GM12878 (cell line): ENCODE data around the gene SMAP1. TPM values are rescaled to one million over a fixed set of nuclear protein-coding genes. Genes with fewer than 3 reads are reported as not detected.

ENCODE experiments used
- ATAC-seq: fragments of 200-7000 bp; cut with Tn5 transposase; 3 replicates; pipeline ENCODE4 v1.9.1; 2020; ENCODE audit warnings: mild to moderate bottlenecking, moderate library complexity
- BruUV-seq: library from RNA; stranded (reverse); fragments of 400-500 nt; replicated peaks from 2 replicates; lab custom pipeline; 2021; lab: Mats Ljungman, UMichigan
- CTCF ChIA-PET: fragments of 300-600 bp; sonication (Branson Sonifier 250); formaldehyde crosslinking; extraction: SDS; loops from one replicate; lab custom pipeline; 2021; ENCODE audit warnings: inconsistent platforms; lab: Yijun Ruan, JAX
- POLR2A ChIA-PET: fragments of 350-600 bp; formaldehyde crosslinking; extraction: SDS; loops from one replicate; lab custom pipeline; 2021; ENCODE audit warnings: inconsistent platforms; lab: Charles Lee
- RAD21 ChIA-PET: fragments of 300-600 bp; sonication (Branson Sonifier 250); formaldehyde crosslinking; loops from one replicate; lab custom pipeline; 2023; ENCODE audit warnings: antibody characterized with exemption; ENCODE audit not compliant: unreplicated experiment; lab: Charles Lee
- SMC1A ChIA-PET: fragments of 300-600 bp; sonication (Branson Sonifier 250); formaldehyde crosslinking; loops from one replicate; lab custom pipeline; 2023; ENCODE audit not compliant: unreplicated experiment, uncharacterized antibody; lab: Charles Lee
- DNase-seq: peaks from one replicate; pipeline ENCODE4 v3.0.0-alpha.2; 2011; ENCODE audit warnings: low read depth, low spot score
- FAIRE-seq: peaks from 3 replicates; lab custom pipeline; 2011; peaks lifted over from hg19 to GRCh38; lab: Jason Lieb, UNC
- H2AFZ ChIP-seq: 2 replicates; pipeline ENCODE4 v1.6.0; 2011; ENCODE audit warnings: low read depth, low read length, control low read depth; ENCODE audit not compliant: control insufficient read depth
- H3K27ac ChIP-seq: 2 replicates; pipeline ENCODE4 v1.5.1; 2011; ENCODE audit warnings: control low read depth; ENCODE audit not compliant: control insufficient read depth, insufficient read depth
- H3K27me3 ChIP-seq, 2 experiments: replicated peaks in 1 of 2; 2 replicates each; pipeline versions ENCODE4 v1.6.0 to v1.6.1; 2011; ENCODE audit warnings: low read length in 1 of 2; ENCODE audit not compliant: control insufficient read depth in 2 of 2, insufficient read depth in 2 of 2
- H3K36me3 ChIP-seq, 2 experiments: 2 replicates each; pipeline ENCODE4 v1.5.1; 2011; ENCODE audit warnings: low read length in 1 of 2; ENCODE audit not compliant: control insufficient read depth in 2 of 2, insufficient read depth in 2 of 2
- H3K4me1 ChIP-seq: 2 replicates; pipeline ENCODE4 v1.6.1; 2011; ENCODE audit warnings: mild to moderate bottlenecking, low read length, moderate library complexity, mixed read lengths; ENCODE audit not compliant: control insufficient read depth, insufficient read depth
- H3K4me2 ChIP-seq: 2 replicates; pipeline ENCODE4 v1.6.0; 2011; ENCODE audit warnings: control low read depth; ENCODE audit not compliant: control insufficient read depth, insufficient read depth
- H3K4me3 ChIP-seq: fragments of 200-600 bp; sonication (generic); 2 replicates; pipeline ENCODE4 v1.5.1; 2016
- H3K79me2 ChIP-seq: 2 replicates; pipeline ENCODE4 v1.6.0; 2011; ENCODE audit warnings: low read length; ENCODE audit not compliant: control insufficient read depth, insufficient read depth
- H3K9ac ChIP-seq: 2 replicates; pipeline ENCODE4 v1.8.0; 2011; ENCODE audit warnings: low read length, control low read depth, mixed read lengths; ENCODE audit not compliant: control insufficient read depth, insufficient read depth
- H3K9me3 ChIP-seq: replicated peaks from 3 replicates; pipeline ENCODE4 v1.5.1; 2011; ENCODE audit warnings: mild to moderate bottlenecking, low read length; ENCODE audit not compliant: control insufficient read depth, insufficient read depth
- H4K20me1 ChIP-seq: 2 replicates; pipeline ENCODE4 v1.6.0; 2011; ENCODE audit not compliant: control insufficient read depth, insufficient read depth
- BRCA1 ChIP-seq: IDR thresholded peaks from 2 replicates; pipeline ENCODE4 v1.6.1; 2011; ENCODE audit warnings: low read depth, low read length, improper control_type of control experiment
- CREB1 ChIP-seq: IDR thresholded peaks from 2 replicates; pipeline ENCODE4 v1.6.1; 2012; ENCODE audit warnings: low read depth, mild to moderate bottlenecking, inconsistent platforms
- FOXK2 ChIP-seq: fragments of 450-650 bp; IDR thresholded peaks from 2 replicates; pipeline ENCODE4 v1.6.1; 2017; ENCODE audit warnings: mild to moderate bottlenecking, moderate library complexity
- PBX3 ChIP-seq: IDR thresholded peaks from 2 replicates; pipeline ENCODE4 v1.6.1; 2011; ENCODE audit warnings: mild to moderate bottlenecking, low read depth, low read length, moderate library complexity; ENCODE audit not compliant: insufficient replicate concordance
- POLR2AphosphoS5 ChIP-seq: IDR thresholded peaks from 2 replicates; pipeline ENCODE4 v1.6.1; 2011; ENCODE audit warnings: mild to moderate bottlenecking, low read length, inconsistent platforms
- SP1 ChIP-seq: IDR thresholded peaks from one replicate; pipeline ENCODE4 v1.6.1; 2011; ENCODE audit warnings: low read depth, low read length
- SUZ12 ChIP-seq: fragments of 200-600 bp; sonication (generic); IDR thresholded peaks from one replicate; pipeline ENCODE4 v1.6.1; 2018; ENCODE audit warnings: antibody characterized with exemption, mild to moderate bottlenecking; ENCODE audit not compliant: unreplicated experiment
- ZNF384 ChIP-seq: IDR thresholded peaks from 2 replicates; pipeline ENCODE4 v1.6.1; 2012; ENCODE audit warnings: low read depth, mild to moderate bottlenecking, low read length, improper control_type of control experiment, borderline replicate concordance
- ZZZ3 ChIP-seq: IDR thresholded peaks from 2 replicates; pipeline ENCODE4 v1.6.1; 2011; ENCODE audit warnings: low read depth; ENCODE audit not compliant: control insufficient read depth, insufficient read length
- WGBS: methylation state at CpG from one replicate; pipeline ENCODE4 v1.1.6; 2016; ENCODE audit warnings: low lambda C conversion rate; ENCODE audit not compliant: insufficient replicate concordance, insufficient coverage; ENCODE audit errors: missing lambda C conversion rate; 5-methylcytosine and 5-hydroxymethylcytosine counted together
- in situ Hi-C: fragments of 300-500 bp; cut with MboI; formaldehyde crosslinking; loops from 9 replicates; pipeline ENCODE4 v1.14.3; 2018; ENCODE audit warnings: mixed read lengths
- intact Hi-C: fragments of 100-400 bp; cut with micrococcal nuclease; formaldehyde crosslinking; loops from one replicate; pipeline ENCODE4 v1.14.2; 2022; ENCODE audit not compliant: unreplicated experiment
- polyA plus RNA-seq, 11 experiments: library from polyadenylated mRNA; depleted of rRNA in 4 of 11; unstranded in 6 of 11; stranded (reverse) in 5 of 11; fragments of >200 nt; fragmentation: Nextera tagmentation in 4 of 11; fragmentation: Illumina TruSeq in 1 of 11; extraction: Ambion mirVana in 4 of 11; extraction: Trizol in 1 of 11; gene quantifications; 1 replicate in 1 of 11; 2 replicates in 10 of 11; pipeline versions ENCODE4 v1.2.1 to v1.2.3, GENCODE V29; 2011 to 2016; ENCODE audit warnings: inconsistent platforms in 2 of 11, missing spikeins in 2 of 11, low read depth in 1 of 11
- total RNA-seq, 4 experiments: library from RNA; depleted of rRNA in 3 of 4; stranded (reverse); fragments of >200 nt in 3 of 4; fragmentation: Illumina TruSeq in 1 of 4; extraction: Trizol in 1 of 4; gene quantifications; 2 replicates each; pipeline versions ENCODE4 v1.2.1 to v1.2.3, GENCODE V29; 2013 to 2021
- TF ChIP-seq, protein P1 (sequence below): fragments of 450-650 bp; formaldehyde crosslinking; IDR thresholded peaks from 2 replicates; pipeline ENCODE4 v1.5.0; 2022; ENCODE audit warnings: mild to moderate bottlenecking, missing genetic modification characterization
- TF ChIP-seq, protein P2 (sequence below): fragments of 150-350 bp; IDR thresholded peaks from 2 replicates; pipeline ENCODE4 v1.6.1; 2014; ENCODE audit warnings: mild to moderate bottlenecking, low read depth, low read length

The SMAP1 gene
- total and polyA plus RNA-seq, 10 of the 15 experiments (the other 5 are each of a cell fraction or from before 2014, with no cell fraction given): 13.7 to 33.9 (median 25.3) TPM

GRCh38 chr6:70652216-70652615 lies 15.5 kb upstream of the SMAP1 start:
- RAD21 ChIA-PET: interaction anchor here (0.7 kb wide), 1 partner anchor 123 kb away, joined by 3 read pairs; no protein-coding TSS in a partner anchor
- no peak for TF ChIP-seq CREB1
- no peak for TF ChIP-seq SP1
- TF ChIP-seq PBX3: no peak
- TF ChIP-seq BRCA1: no peak
- TF ChIP-seq, protein P1, sequence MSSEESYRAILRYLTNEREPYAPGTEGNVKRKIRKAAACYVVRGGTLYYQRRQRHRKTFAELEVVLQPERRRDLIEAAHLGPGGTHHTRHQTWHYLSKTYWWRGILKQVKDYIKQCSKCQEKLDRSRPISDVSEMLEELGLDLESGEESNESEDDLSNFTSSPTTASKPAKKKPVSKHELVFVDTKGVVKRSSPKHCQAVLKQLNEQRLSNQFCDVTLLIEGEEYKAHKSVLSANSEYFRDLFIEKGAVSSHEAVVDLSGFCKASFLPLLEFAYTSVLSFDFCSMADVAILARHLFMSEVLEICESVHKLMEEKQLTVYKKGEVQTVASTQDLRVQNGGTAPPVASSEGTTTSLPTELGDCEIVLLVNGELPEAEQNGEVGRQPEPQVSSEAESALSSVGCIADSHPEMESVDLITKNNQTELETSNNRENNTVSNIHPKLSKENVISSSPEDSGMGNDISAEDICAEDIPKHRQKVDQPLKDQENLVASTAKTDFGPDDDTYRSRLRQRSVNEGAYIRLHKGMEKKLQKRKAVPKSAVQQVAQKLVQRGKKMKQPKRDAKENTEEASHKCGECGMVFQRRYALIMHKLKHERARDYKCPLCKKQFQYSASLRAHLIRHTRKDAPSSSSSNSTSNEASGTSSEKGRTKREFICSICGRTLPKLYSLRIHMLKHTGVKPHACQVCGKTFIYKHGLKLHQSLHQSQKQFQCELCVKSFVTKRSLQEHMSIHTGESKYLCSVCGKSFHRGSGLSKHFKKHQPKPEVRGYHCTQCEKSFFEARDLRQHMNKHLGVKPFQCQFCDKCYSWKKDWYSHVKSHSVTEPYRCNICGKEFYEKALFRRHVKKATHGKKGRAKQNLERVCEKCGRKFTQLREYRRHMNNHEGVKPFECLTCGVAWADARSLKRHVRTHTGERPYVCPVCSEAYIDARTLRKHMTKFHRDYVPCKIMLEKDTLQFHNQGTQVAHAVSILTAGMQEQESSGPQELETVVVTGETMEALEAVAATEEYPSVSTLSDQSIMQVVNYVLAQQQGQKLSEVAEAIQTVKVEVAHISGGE (CRISPR knock-in tag): no peak
- TF ChIP-seq, protein P2, sequence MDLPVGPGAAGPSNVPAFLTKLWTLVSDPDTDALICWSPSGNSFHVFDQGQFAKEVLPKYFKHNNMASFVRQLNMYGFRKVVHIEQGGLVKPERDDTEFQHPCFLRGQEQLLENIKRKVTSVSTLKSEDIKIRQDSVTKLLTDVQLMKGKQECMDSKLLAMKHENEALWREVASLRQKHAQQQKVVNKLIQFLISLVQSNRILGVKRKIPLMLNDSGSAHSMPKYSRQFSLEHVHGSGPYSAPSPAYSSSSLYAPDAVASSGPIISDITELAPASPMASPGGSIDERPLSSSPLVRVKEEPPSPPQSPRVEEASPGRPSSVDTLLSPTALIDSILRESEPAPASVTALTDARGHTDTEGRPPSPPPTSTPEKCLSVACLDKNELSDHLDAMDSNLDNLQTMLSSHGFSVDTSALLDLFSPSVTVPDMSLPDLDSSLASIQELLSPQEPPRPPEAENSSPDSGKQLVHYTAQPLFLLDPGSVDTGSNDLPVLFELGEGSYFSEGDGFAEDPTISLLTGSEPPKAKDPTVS: no peak
- TF ChIP-seq SUZ12: no peak
- TF ChIP-seq FOXK2: no peak
- TF ChIP-seq ZZZ3: no peak
- TF ChIP-seq ZNF384: no peak
- TF ChIP-seq POLR2AphosphoS5: no peak
- TF ChIP-seq, all 136 proteins: peak for 0
- no peak for FAIRE-seq
- no CpG with 5 or more reads among the region's 1 CpG for WGBS
- no peaks in the 10 kb centered on the region for H3K79me2 ChIP-seq
- no peak overlapping the region for H3K4me2 ChIP-seq
- no peaks in the 10 kb centered on the region for H4K20me1 ChIP-seq
- in situ Hi-C loops (no loop called here), intact Hi-C loops (no loop called here)
- no peak overlapping the region for H3K9ac ChIP-seq
- DNase-seq: no peak
- H3K27me3 ChIP-seq: no peaks in the 10 kb centered on the region
- H3K36me3 ChIP-seq: no peaks in the 10 kb centered on the region
- no peak overlapping the region for H2AFZ ChIP-seq
- no peaks in the 10 kb centered on the region for H3K9me3 ChIP-seq
- no peak overlapping the region for H3K4me3 ChIP-seq
- peaks cover 8% of the 10 kb centered on the region; the same call in 1 of the 2 replicates for H3K4me1 ChIP-seq
- ChIA-PET CTCF (interaction anchor here (1.2 to 1.3 kb wide), 2 partner anchors 35 to 380 kb away, joined by 3 to 9 read pairs; no protein-coding TSS in a partner anchor), SMC1A (interaction anchor here (0.6 to 1.9 kb wide), 4 partner anchors 10 to 216 kb away, joined by 3 to 9 read pairs (median 3); partner anchors contain the start of genes SDHAF4 and SMAP1), POLR2A (interaction anchor here (1.3 kb wide), 1 partner anchor 33 kb away, joined by 4 read pairs; no protein-coding TSS in a partner anchor)
- H3K27ac ChIP-seq: no peak overlapping the region
- no TSS peak for BruUV-seq
- no peak for ATAC-seq
